GM23338 (cell line): ENCODE data around the gene IFNL3.

Experiments
- EZH2phosphoT487 ChIP-seq: fragments of 200-600 bp; sonication (generic); IDR thresholded peaks from one replicate; pipeline ENCODE4 v1.8.1; 2018; ENCODE audit warnings: antibody characterized with exemption; ENCODE audit not compliant: unreplicated experiment
- TF ChIP-seq, protein P1 (sequence below), 2 experiments: fragments of 200-600 bp in 1 of 2; sonication (generic) in 1 of 2; conservative IDR thresholded peaks; 2 replicates each; pipeline versions ENCODE4 v1.5.1 to v1.6.1; 2016 to 2017; ENCODE audit warnings: antibody characterized with exemption in 2 of 2, low read depth in 2 of 2, mild to moderate bottlenecking in 2 of 2, moderate library complexity in 1 of 2

DNA sequence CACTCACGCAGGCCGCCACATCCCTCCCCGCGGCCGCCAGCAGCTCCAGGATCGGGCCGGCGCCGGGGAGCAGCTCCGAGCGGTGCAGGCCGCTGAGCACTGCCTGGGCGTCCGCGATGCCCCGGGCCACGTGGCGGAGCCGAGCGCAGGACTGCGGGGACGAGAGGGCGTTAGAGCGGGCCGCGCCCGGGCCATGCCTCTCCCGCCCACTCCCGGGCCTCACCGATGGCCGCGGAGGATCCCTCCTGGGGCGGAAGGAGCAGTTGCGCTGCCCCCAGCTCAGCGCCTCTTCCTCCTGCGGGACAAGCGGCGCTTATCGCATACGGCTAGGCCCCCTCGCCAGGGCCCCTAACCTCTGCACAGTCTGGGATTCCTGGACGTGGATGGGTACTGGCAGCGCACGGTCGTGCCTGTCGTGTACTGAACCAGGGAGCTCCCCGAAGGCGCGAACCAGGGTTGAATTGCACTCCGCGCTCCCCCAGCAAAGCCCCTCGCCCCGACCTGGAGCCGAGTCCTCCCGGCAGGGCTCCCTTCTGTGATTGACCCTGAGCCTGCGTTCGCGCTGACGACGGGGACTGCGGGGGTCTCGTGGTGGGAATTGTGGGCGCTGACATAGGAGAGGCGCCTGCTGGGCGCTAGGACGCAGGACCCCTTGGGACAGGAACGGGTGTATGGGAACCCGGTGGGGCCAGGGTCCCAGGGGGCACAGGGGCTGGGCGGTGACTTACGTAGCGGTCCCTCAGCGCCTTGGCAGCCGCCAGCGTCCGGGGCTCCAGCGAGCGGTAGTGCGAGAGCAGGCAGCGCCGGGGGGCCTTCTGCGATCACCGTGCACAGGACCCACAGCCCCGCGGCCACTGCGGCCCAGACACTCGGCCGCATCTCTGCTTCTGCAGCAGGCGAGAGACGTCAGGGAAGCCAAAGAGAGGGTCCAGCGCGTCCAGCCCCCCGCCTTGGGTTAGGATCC lies 3.2 kb upstream of the IFNL3 start:
- TF ChIP-seq, protein P1, sequence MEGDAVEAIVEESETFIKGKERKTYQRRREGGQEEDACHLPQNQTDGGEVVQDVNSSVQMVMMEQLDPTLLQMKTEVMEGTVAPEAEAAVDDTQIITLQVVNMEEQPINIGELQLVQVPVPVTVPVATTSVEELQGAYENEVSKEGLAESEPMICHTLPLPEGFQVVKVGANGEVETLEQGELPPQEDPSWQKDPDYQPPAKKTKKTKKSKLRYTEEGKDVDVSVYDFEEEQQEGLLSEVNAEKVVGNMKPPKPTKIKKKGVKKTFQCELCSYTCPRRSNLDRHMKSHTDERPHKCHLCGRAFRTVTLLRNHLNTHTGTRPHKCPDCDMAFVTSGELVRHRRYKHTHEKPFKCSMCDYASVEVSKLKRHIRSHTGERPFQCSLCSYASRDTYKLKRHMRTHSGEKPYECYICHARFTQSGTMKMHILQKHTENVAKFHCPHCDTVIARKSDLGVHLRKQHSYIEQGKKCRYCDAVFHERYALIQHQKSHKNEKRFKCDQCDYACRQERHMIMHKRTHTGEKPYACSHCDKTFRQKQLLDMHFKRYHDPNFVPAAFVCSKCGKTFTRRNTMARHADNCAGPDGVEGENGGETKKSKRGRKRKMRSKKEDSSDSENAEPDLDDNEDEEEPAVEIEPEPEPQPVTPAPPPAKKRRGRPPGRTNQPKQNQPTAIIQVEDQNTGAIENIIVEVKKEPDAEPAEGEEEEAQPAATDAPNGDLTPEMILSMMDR (conservative IDR thresholded peaks at IDR 0.05; ENCODE audit: low read depth in 2 of 2) = no peak
- no peak for TF ChIP-seq EZH2phosphoT487
